ENCODE measurements around the gene SETD5.

DNA sequence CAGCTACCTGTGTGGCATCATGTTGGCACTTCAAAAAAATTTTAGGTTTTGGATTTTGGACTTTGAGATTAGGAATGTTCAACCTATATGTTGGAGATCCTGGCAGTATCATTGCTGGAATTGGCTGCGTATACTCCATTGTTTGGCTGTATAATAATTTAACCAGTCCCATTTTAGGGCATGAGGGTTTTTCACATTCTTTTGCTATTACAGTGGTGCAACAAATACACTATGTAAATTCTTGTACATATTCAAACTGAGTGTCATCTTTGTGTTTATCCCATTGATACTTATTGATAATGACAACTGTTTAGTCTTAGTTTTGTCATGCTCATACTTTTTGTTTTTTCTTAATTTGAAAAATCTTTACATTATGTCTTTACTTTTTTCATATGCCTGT lies 27.9 kb upstream of the SETD5 start:
- TF ChIP-seq EZH2 (IDR thresholded peaks at IDR 0.05), result no peak
- TF ChIP-seq, protein P1, sequence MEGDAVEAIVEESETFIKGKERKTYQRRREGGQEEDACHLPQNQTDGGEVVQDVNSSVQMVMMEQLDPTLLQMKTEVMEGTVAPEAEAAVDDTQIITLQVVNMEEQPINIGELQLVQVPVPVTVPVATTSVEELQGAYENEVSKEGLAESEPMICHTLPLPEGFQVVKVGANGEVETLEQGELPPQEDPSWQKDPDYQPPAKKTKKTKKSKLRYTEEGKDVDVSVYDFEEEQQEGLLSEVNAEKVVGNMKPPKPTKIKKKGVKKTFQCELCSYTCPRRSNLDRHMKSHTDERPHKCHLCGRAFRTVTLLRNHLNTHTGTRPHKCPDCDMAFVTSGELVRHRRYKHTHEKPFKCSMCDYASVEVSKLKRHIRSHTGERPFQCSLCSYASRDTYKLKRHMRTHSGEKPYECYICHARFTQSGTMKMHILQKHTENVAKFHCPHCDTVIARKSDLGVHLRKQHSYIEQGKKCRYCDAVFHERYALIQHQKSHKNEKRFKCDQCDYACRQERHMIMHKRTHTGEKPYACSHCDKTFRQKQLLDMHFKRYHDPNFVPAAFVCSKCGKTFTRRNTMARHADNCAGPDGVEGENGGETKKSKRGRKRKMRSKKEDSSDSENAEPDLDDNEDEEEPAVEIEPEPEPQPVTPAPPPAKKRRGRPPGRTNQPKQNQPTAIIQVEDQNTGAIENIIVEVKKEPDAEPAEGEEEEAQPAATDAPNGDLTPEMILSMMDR (IDR thresholded peaks at IDR 0.05), result no peak

Measured in neural progenitor cell (in vitro differentiated cells).